NT2/D1 (cell line): ENCODE results near the gene ABLIM2.

Source experiments
- DNase-seq: peaks from one replicate; pipeline ENCODE4 v3.0.0-alpha.2; 2011; ENCODE audit warnings: low read depth, low spot score
- H3K27me3 ChIP-seq: 2 replicates; pipeline ENCODE4 v1.6.0; 2011; ENCODE audit warnings: mild to moderate bottlenecking; ENCODE audit not compliant: insufficient read length, insufficient read depth
- H3K36me3 ChIP-seq: 2 replicates; pipeline ENCODE4 v1.6.1; 2011; ENCODE audit warnings: mild to moderate bottlenecking, low read length, mixed read lengths; ENCODE audit not compliant: insufficient read depth, insufficient read length
- H3K4me1 ChIP-seq: 2 replicates; pipeline ENCODE4 v1.5.1; 2011; ENCODE audit not compliant: insufficient read depth, insufficient read length
- H3K4me3 ChIP-seq: 2 replicates; pipeline ENCODE4 v1.5.1; 2011; ENCODE audit warnings: low read depth; ENCODE audit not compliant: insufficient read length
- H3K9ac ChIP-seq: 2 replicates; pipeline ENCODE4 v1.6.0; 2011; ENCODE audit warnings: low read depth; ENCODE audit not compliant: insufficient read length
- H3K9me3 ChIP-seq: 2 replicates; pipeline ENCODE4 v1.5.1; 2011; ENCODE audit warnings: mild to moderate bottlenecking, low read length; ENCODE audit not compliant: insufficient read depth
- SUZ12 ChIP-seq: IDR thresholded peaks from 2 replicates; pipeline ENCODE4 v1.6.1; 2011; ENCODE audit not compliant: insufficient read length, insufficient read depth; ENCODE audit errors: extremely low read depth
- YY1 ChIP-seq: IDR thresholded peaks from 2 replicates; pipeline ENCODE4 v1.6.1; 2011; ENCODE audit not compliant: insufficient read length, insufficient read depth
- ZNF274 ChIP-seq: IDR thresholded peaks from 2 replicates; pipeline ENCODE4 v1.6.1; 2011; ENCODE audit warnings: mild to moderate bottlenecking, low read depth, low read length

The ABLIM2 gene

DNA sequence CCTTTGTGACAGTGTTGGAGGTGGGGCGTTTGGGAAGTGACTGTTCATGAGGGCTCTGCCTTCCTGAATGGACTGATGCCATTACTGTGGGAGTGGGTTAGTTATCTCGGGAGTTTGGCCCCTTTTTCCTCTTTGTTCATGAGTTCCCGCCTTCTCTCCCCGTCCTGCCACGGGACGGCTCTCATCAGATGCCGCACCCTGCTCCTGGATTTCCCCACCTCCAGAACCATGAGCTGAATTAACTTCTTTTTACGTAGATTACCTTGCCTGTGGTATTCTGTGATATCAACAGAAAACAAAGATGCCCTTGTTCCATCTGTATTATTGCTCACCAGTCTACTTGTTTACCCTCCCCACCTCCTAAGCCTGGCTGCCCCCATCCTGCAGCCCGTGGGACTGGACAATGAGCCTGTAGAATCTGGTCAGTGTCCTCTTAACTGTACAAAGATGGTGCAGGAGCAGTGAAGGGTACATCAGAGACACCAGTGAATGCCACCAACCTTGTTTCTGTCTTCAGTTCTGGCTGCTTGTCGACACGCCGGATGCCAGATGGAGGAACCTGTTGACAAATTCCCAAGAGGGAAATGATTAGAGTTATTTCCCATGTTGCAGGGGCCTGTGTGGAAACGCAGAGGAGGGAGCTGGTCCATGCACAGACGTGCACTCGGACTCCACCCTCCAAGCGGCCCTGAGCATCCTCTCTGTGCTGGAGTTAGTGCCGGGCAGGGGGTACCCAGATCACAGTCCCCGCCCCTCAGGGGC lies 104.7 kb downstream of the ABLIM2 start:
- no peak overlapping the region for H3K4me3 ChIP-seq
- no peak overlapping the region for H3K9ac ChIP-seq
- no peaks in the 10 kb centered on the region for H3K36me3 ChIP-seq
- H3K4me1 ChIP-seq = peaks cover 16% of the 10 kb centered on the region
- peaks cover 21% of the 10 kb centered on the region; the same call in 1 of the 2 replicates for H3K9me3 ChIP-seq
- no peak for DNase-seq
- H3K27me3 ChIP-seq = no peaks in the 10 kb centered on the region
- TF ChIP-seq ZNF274 (no peak), YY1 (no peak), SUZ12 (no peak)

DNA sequence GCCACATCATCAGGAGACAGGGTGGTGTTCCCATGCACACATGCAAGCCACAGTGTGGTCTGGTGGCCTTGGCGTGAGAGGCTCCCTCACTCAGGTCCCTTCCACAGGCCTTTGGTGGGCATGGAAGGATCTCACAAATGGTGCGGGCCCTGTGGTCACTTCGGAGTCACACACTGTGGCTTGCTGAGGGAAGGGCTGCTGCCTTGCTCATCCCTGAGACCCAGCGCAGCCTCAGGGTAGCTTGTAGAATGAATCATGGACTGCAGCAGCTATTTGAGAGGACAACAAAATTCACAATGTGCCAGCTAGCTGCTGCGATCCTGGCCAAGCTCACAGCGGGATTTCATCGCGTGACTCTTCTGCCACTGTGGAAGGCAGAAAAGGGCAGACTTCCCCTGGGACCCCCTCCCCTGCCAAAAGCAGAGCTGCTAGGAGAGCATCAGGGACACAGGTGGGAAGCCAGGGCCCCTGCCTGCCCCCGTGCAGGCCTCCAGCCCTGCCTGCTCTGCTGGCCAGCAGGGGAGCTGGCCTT lies 106.4 kb downstream of the ABLIM2 start:
- no peak for TF ChIP-seq YY1
- TF ChIP-seq ZNF274 = no peak
- no peak for TF ChIP-seq SUZ12
- H3K36me3 ChIP-seq = no peaks in the 10 kb centered on the region
- no peak for DNase-seq
- peaks cover 28% of the 10 kb centered on the region for H3K4me1 ChIP-seq
- H3K4me3 ChIP-seq = no peak overlapping the region
- no peak overlapping the region for H3K9ac ChIP-seq
- no peaks in the 10 kb centered on the region for H3K27me3 ChIP-seq
- H3K9me3 ChIP-seq = peaks cover 18% of the 10 kb centered on the region; the same call in 1 of the 2 replicates

DNA sequence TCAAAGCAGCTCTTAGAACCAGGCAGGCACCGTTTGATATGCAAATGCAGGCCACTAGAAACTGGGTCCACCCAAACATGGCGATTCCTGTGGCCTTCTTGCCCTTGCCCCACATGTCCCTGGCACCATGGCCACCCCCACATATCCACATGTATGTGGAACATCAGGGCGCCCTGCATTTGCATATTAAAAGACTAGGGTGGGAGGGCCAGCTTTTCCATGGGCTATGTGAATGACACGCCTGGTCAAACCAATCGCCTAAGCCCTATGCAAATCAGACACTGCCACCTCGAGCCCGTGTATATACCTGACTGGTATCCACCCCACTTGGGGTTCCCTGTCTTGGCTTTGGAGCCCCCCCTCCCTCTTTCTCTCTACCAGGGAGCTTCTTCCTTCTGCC lies 107.0 kb downstream of the ABLIM2 start:
- Histone ChIP-seq H3K27me3 (no peaks in the 10 kb centered on the region), H3K36me3 (no peaks in the 10 kb centered on the region), H3K9ac (no peak overlapping the region), H3K4me3 (no peak overlapping the region), H3K4me1 (peaks cover 28% of the 10 kb centered on the region), H3K9me3 (peaks cover 18% of the 10 kb centered on the region; the same call in 1 of the 2 replicates)
- TF ChIP-seq YY1 = no peak
- no peak for TF ChIP-seq ZNF274
- TF ChIP-seq SUZ12 = no peak
- no peak for DNase-seq

DNA sequence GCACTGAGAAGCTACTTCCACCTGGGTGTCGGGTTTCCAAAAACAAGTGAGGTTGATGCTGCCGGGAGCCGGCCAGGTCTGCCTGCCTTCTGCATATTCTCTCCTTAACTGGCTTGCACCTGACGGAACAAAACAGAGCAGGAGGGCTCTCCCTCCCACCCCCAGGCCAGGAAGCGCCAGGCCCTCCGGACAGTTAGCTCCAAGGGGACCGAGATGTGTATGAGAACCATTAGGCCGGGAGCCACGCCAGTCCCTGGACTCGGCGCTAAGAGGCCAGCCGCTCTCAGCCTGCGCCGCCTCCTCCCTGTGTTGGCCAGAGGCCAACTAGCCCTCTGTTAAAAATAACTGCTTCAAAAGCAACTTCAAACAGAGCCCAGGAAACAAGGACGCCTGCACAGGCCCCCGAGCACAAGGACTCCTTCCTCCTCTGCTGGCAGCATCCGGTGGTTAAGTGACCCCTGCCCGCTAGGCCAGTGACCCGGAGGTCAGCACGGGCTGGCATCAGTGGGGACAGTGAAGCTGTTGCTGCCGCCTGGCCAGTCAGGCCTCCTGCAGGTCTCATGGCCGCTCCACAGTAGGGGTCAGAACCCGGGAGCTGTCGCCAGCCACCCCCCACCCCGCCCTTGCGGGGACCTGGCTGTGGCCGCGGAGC lies 107.9 kb downstream of the ABLIM2 start:
- peaks cover 28% of the 10 kb centered on the region for H3K4me1 ChIP-seq
- no peaks in the 10 kb centered on the region for H3K36me3 ChIP-seq
- H3K27me3 ChIP-seq = no peaks in the 10 kb centered on the region
- peaks cover 18% of the 10 kb centered on the region; the same call in 1 of the 2 replicates for H3K9me3 ChIP-seq
- TF ChIP-seq YY1 (no peak), SUZ12 (no peak), ZNF274 (no peak)
- DNase-seq = peak; percentile 46
- H3K9ac ChIP-seq = peak overlapping the region; percentile 61
- H3K4me3 ChIP-seq = peak overlapping the region; percentile 1

DNA sequence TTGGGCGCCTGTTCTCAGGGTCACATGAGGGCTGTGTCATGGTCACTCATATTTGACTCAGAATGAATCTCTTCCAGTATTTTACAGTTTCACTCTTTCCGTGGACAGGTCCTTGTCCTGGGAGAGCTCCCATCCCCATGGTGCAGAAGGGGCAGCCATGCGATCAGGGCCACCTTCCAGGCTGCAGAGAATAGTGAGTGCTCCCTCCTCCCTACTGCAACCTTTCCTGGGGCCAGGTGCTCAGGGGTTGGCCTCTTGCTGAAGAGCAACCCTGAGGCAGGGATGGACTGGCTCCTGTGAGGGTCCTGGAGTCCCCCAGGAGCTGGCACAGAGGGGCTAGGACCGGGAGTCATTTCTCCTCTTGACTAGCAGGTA lies 108.4 kb downstream of the ABLIM2 start:
- no peak overlapping the region for H3K4me3 ChIP-seq
- H3K36me3 ChIP-seq = no peaks in the 10 kb centered on the region
- H3K9me3 ChIP-seq = peaks cover 13% of the 10 kb centered on the region; the same call in 1 of the 2 replicates
- peaks cover 28% of the 10 kb centered on the region for H3K4me1 ChIP-seq
- TF ChIP-seq SUZ12 (no peak), YY1 (no peak), ZNF274 (no peak)
- peak overlapping the region; percentile 14 for H3K9ac ChIP-seq
- no peaks in the 10 kb centered on the region for H3K27me3 ChIP-seq
- no peak for DNase-seq

DNA sequence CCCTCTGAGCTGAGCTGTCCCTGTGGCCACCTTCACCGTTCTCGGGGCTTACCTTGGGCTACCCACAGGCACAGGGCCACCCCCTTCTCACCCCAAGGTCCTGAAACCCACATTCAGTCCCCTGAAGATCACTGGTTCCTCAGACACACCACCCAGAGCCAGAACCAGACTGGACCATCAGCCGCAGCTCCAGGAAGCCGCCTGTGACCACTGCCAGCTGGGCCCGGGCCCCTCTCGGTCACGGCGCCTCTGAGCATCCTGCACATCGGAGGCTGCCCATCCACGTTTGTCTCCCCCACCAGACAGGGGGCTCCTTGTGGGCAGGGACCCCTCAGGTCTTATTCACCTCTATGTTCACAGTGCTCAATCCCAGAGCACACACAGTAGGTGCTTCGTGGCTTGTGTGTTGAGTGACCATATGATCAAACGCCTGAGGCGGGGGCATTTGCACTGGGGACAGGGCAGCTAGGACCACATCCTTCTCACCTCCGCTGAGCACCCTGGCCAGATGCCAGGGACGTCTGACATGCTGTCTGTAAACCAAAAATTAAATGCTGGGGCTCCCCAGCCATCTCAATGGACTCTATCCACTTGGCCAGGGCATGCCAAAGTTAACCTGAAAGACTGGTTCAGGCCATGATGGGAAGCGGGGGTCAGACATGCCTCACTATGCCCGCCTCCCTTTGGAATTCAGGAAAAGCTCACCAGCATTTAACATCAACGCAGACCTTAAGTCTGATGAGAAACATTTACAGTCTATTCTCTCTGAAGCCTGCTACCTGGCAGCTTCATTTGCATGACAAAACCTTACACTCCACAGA lies 109.5 kb downstream of the ABLIM2 start:
- H3K36me3 ChIP-seq = no peaks in the 10 kb centered on the region
- H3K4me1 ChIP-seq = peaks cover 28% of the 10 kb centered on the region
- H3K27me3 ChIP-seq = no peaks in the 10 kb centered on the region
- peak overlapping the region; percentile 65 for H3K9ac ChIP-seq
- DNase-seq = peak; percentile 71
- no peak for TF ChIP-seq SUZ12
- TF ChIP-seq YY1 = no peak
- no peak for TF ChIP-seq ZNF274
- H3K4me3 ChIP-seq = no peak overlapping the region
- H3K9me3 ChIP-seq = peaks cover 2% of the 10 kb centered on the region; the same call in 1 of the 2 replicates
